HepG2 (cell line): ENCODE data around the gene GCHFR. TPM values are rescaled to one million over a fixed set of nuclear protein-coding genes. Genes with fewer than 3 reads are reported as not detected.

ENCODE experiments used
- CHD2 ChIP-seq: IDR thresholded peaks from 2 replicates; pipeline ENCODE4 v1.6.1; 2011; ENCODE audit warnings: low read depth, low read length, improper control_type of control experiment
- DZIP1 ChIP-seq: sonication (generic); formaldehyde crosslinking; IDR thresholded peaks from 2 replicates; pipeline ENCODE4 v1.5.0; 2020; ENCODE audit warnings: mild to moderate bottlenecking, missing genetic modification reagents
- KLF16 ChIP-seq, 2 experiments: sonication (generic) in 1 of 2; formaldehyde crosslinking in 1 of 2; IDR thresholded peaks; 2 replicates each; pipeline versions ENCODE4 v1.6.1 to v1.8.0; 2016 to 2023; ENCODE audit warnings: missing genetic modification reagents in 2 of 2, missing compliant biosample characterization in 1 of 2
- KLF6 ChIP-seq: IDR thresholded peaks from 2 replicates; pipeline ENCODE4 v1.8.0; 2016; ENCODE audit warnings: missing biosample characterization, missing genetic modification reagents
- MAX ChIP-seq: IDR thresholded peaks from 2 replicates; pipeline ENCODE4 v1.6.1; 2012; ENCODE audit warnings: inconsistent platforms
- NCOA2 ChIP-seq: sonication (generic); formaldehyde crosslinking; IDR thresholded peaks from 2 replicates; pipeline ENCODE4 v1.8.0; 2022; ENCODE audit warnings: inconsistent platforms
- NR1H2 ChIP-seq: sonication (generic); formaldehyde crosslinking; IDR thresholded peaks from 2 replicates; pipeline ENCODE4 v1.8.1; 2022; ENCODE audit warnings: low read depth, missing genetic modification reagents, borderline replicate concordance
- NR2C2 ChIP-seq: sonication (generic); formaldehyde crosslinking; IDR thresholded peaks from 2 replicates; pipeline ENCODE4 v1.4.0; 2020; ENCODE audit warnings: missing genetic modification reagents, mild to moderate bottlenecking, moderate library complexity, borderline replicate concordance
- RAD51 ChIP-seq: fragments of 450-650 bp; IDR thresholded peaks from 2 replicates; pipeline ENCODE4 v1.6.1; 2016; ENCODE audit warnings: borderline replicate concordance
- SMAD1 ChIP-seq: sonication (generic); formaldehyde crosslinking; IDR thresholded peaks from 2 replicates; pipeline ENCODE4 v1.4.0; 2020; ENCODE audit warnings: missing genetic modification reagents, low read depth, mild to moderate bottlenecking, borderline replicate concordance
- SOX5 ChIP-seq: IDR thresholded peaks from 2 replicates; pipeline ENCODE4 v1.6.1; 2016; ENCODE audit warnings: borderline replicate concordance
- SP5 ChIP-seq: IDR thresholded peaks from 2 replicates; pipeline ENCODE4 v1.6.1; 2016; ENCODE audit warnings: low read depth, borderline replicate concordance
- SRSF1 ChIP-seq: fragments of 200-400 bp; formaldehyde crosslinking; optimal IDR thresholded peaks from 2 replicates; pipeline ENCODE3; 2017; ENCODE audit warnings: mild to moderate bottlenecking, low read depth, low read length, moderate library complexity
- ZBTB14 ChIP-seq: sonication (generic); formaldehyde crosslinking; IDR thresholded peaks from 2 replicates; pipeline ENCODE4 v1.4.0; 2020; ENCODE audit warnings: missing genetic modification reagents
- ZBTB20 ChIP-seq: sonication (generic); formaldehyde crosslinking; IDR thresholded peaks from 2 replicates; pipeline ENCODE4 v1.8.1; 2023; ENCODE audit warnings: missing genetic modification reagents, low read depth, mild to moderate bottlenecking, borderline replicate concordance
- ZBTB42 ChIP-seq: sonication (generic); formaldehyde crosslinking; IDR thresholded peaks from 2 replicates; pipeline ENCODE4 v1.5.0; 2020; ENCODE audit warnings: mild to moderate bottlenecking, missing genetic modification reagents
- ZMAT5 ChIP-seq: sonication (generic); formaldehyde crosslinking; IDR thresholded peaks from 2 replicates; pipeline ENCODE4 v1.5.0; 2020; ENCODE audit warnings: mild to moderate bottlenecking, low read depth, missing genetic modification reagents, borderline replicate concordance
- ZNF12 ChIP-seq: sonication (generic); formaldehyde crosslinking; IDR thresholded peaks from 2 replicates; pipeline ENCODE4 v1.5.0; 2020; ENCODE audit warnings: missing genetic modification reagents
- ZNF350 ChIP-seq: sonication (generic); formaldehyde crosslinking; IDR thresholded peaks from 2 replicates; pipeline ENCODE4 v1.4.0; 2020; ENCODE audit warnings: mild to moderate bottlenecking, low read depth, missing genetic modification reagents, borderline replicate concordance
- ZNF549 ChIP-seq: sonication (generic); formaldehyde crosslinking; IDR thresholded peaks from 2 replicates; pipeline ENCODE4 v1.5.0; 2020; ENCODE audit warnings: missing genetic modification reagents
- ZNF652 ChIP-seq: IDR thresholded peaks from 2 replicates; pipeline ENCODE4 v1.6.1; 2016; ENCODE audit warnings: low read depth, borderline replicate concordance
- ZNF660 ChIP-seq: sonication (generic); formaldehyde crosslinking; IDR thresholded peaks from 2 replicates; pipeline ENCODE4 v1.5.1; 2020; ENCODE audit warnings: mild to moderate bottlenecking, low read depth, missing genetic modification reagents, borderline replicate concordance
- ZNF678 ChIP-seq: sonication (generic); formaldehyde crosslinking; IDR thresholded peaks from 2 replicates; pipeline ENCODE4 v1.4.0; 2020; ENCODE audit warnings: mild to moderate bottlenecking, missing genetic modification reagents
- ZNF740 ChIP-seq: sonication (generic); formaldehyde crosslinking; IDR thresholded peaks from 2 replicates; pipeline ENCODE4 v1.4.0; 2020; ENCODE audit warnings: missing genetic modification reagents
- ZZZ3 ChIP-seq: sonication (generic); formaldehyde crosslinking; IDR thresholded peaks from 2 replicates; pipeline ENCODE4 v1.4.0; 2020; ENCODE audit warnings: missing genetic modification reagents, mild to moderate bottlenecking, borderline replicate concordance
- polyA plus RNA-seq, 8 experiments: library from polyadenylated mRNA; depleted of rRNA in 3 of 8; stranded (reverse) in 7 of 8; unstranded in 1 of 8; fragments of >200 nt; fragmentation: Illumina TruSeq in 4 of 8; extraction: Trizol in 4 of 8; gene quantifications; 2 replicates each; pipeline versions ENCODE4 v1.2.1 to v1.2.3, GENCODE V29; 2011 to 2016; ENCODE audit warnings: low read depth in 4 of 8, missing spikeins in 1 of 8, mixed read lengths in 1 of 8; ENCODE audit not compliant: insufficient read depth in 1 of 8
- total RNA-seq, 5 experiments: library from RNA; depleted of rRNA; stranded (reverse); fragments of >200 nt; fragmentation: Illumina TruSeq; extraction: Trizol; gene quantifications; 2 replicates each; pipeline ENCODE4 v1.2.3, GENCODE V29; 2016; ENCODE audit warnings: low read depth in 1 of 5

The GCHFR gene
- total and polyA plus RNA-seq, 2 of the 13 experiments (the other 11 are each of a cell fraction or from before 2014, with no cell fraction given) = 51.5 to 92.4 TPM

GRCh38 chr15:40754883-40755811 lies 8.7 kb upstream of the GCHFR start, which contains the start of gene RMDN3 (continued):
- TF ChIP-seq ZBTB14 (CRISPR knock-in tag) (no peak), ZMAT5 (no peak), ZNF350 (CRISPR knock-in tag) (peak; percentile 77), ZNF12 (CRISPR knock-in tag) (no peak), KLF6 (CRISPR knock-in tag) (no peak; the same call in 1 of the 2 replicates), NR2C2 (CRISPR knock-in tag) (peak; percentile 70; the same call in 1 of the 2 replicates), RAD51 (no peak), ZBTB42 (no peak), ZZZ3 (CRISPR knock-in tag) (peak; percentile 85), SOX5 (peak; percentile 40; the same call in 1 of the 2 replicates), MAX (peak; percentile 76), ZNF652 (CRISPR knock-in tag) (no peak), DZIP1 (CRISPR knock-in tag) (no peak), SRSF1 (peak; percentile 58), NR1H2 (CRISPR knock-in tag) (no peak), ZBTB20 (no peak), ZNF678 (CRISPR knock-in tag) (peak; percentile 57; the same call in 1 of the 2 replicates), SP5 (peak; percentile 89), ZNF740 (CRISPR knock-in tag) (peak; percentile 23; the same call in 1 of the 2 replicates), ZNF549 (CRISPR knock-in tag) (no peak), SMAD1 (no peak), KLF16 (CRISPR knock-in tag; IDR thresholded peaks at IDR 0.05) (peak in 1 of 2 experiments; percentile 76; a peak in 2 of 4 replicates), CHD2 (no peak), ZNF660 (CRISPR knock-in tag) (no peak), NCOA2 (CRISPR knock-in tag) (0 out of 2 replicates have a peak, but pooled peaks have one; percentile 16)
